Mesothelial cell of epicardium (in vitro differentiated cells): ENCODE measurements around the gene TRIM61. TPM values are rescaled to one million over a fixed set of nuclear protein-coding genes. Genes with fewer than 3 reads are reported as not detected.

ENCODE experiments used
- DNase-seq, 2 experiments: peaks; one replicate each; pipeline ENCODE4 v3.0.0; 2021; ENCODE audit warnings: low spot score in 2 of 2; ENCODE audit not compliant: unreplicated experiment in 2 of 2
- H3K27ac Mint-ChIP-seq: 2 replicates; pipeline ENCODE4 v1.8.0; 2021; ENCODE audit warnings: mixed read lengths
- H3K27me3 Mint-ChIP-seq: 2 replicates; pipeline ENCODE4 v1.8.0; 2021; ENCODE audit warnings: low read depth, mixed read lengths
- H3K36me3 Mint-ChIP-seq: 2 replicates; pipeline ENCODE4 v1.8.0; 2021; ENCODE audit warnings: mixed read lengths
- H3K4me1 Mint-ChIP-seq: 2 replicates; pipeline ENCODE4 v1.8.0; 2021; ENCODE audit warnings: mixed read lengths
- H3K4me3 Mint-ChIP-seq: 2 replicates; pipeline ENCODE4 v1.8.0; 2021; ENCODE audit warnings: mild to moderate bottlenecking, moderate library complexity, mixed read lengths
- H3K9me3 Mint-ChIP-seq: 2 replicates; pipeline ENCODE4 v1.8.0; 2021; ENCODE audit warnings: mixed read lengths
- total RNA-seq: library from RNA; stranded (reverse); gene quantifications from 3 replicates; pipeline ENCODE4 v1.2.1, GENCODE V29; 2021
- TF ChIP-seq, protein P1 (sequence below): fragments of 200-600 bp; sonication (generic); IDR thresholded peaks from one replicate; pipeline ENCODE4 v1.5.0; 2021; ENCODE audit warnings: antibody characterized with exemption; ENCODE audit not compliant: unreplicated experiment

Gene TRIM61
- total RNA-seq, 1 donor from 2014 or later, result 2.4 TPM

DNA sequence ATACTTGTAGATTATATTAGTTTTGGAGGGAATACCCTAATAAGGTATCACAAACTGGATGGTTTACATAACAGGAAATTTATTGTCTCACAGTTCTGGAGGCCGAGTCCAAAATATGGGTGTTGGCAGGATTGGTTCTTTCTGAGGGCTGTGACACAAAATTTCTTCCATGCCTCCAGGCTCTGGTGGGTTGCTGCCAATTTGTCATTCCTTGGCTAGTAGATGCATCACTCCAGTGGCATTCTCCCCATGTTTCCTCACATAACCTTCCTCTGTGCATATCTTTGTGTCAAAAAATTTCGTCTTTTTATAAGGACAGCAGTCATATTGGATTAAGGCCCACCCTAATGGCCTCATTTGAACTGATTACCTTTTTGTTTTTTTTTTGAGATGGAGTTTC is 51.2 kb downstream of the TRIM61 start:
- Mint-ChIP-seq H3K4me1 (no peaks in the 10 kb centered on the region), H3K4me3 (no peak overlapping the region), H3K27ac (no peak overlapping the region), H3K36me3 (no peaks in the 10 kb centered on the region), H3K9me3 (peaks cover 17% of the 10 kb centered on the region), H3K27me3 (peaks cover 4% of the 10 kb centered on the region)
- TF ChIP-seq, protein P1, sequence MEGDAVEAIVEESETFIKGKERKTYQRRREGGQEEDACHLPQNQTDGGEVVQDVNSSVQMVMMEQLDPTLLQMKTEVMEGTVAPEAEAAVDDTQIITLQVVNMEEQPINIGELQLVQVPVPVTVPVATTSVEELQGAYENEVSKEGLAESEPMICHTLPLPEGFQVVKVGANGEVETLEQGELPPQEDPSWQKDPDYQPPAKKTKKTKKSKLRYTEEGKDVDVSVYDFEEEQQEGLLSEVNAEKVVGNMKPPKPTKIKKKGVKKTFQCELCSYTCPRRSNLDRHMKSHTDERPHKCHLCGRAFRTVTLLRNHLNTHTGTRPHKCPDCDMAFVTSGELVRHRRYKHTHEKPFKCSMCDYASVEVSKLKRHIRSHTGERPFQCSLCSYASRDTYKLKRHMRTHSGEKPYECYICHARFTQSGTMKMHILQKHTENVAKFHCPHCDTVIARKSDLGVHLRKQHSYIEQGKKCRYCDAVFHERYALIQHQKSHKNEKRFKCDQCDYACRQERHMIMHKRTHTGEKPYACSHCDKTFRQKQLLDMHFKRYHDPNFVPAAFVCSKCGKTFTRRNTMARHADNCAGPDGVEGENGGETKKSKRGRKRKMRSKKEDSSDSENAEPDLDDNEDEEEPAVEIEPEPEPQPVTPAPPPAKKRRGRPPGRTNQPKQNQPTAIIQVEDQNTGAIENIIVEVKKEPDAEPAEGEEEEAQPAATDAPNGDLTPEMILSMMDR, result no peak
- DNase-seq, result no peak

DNA sequence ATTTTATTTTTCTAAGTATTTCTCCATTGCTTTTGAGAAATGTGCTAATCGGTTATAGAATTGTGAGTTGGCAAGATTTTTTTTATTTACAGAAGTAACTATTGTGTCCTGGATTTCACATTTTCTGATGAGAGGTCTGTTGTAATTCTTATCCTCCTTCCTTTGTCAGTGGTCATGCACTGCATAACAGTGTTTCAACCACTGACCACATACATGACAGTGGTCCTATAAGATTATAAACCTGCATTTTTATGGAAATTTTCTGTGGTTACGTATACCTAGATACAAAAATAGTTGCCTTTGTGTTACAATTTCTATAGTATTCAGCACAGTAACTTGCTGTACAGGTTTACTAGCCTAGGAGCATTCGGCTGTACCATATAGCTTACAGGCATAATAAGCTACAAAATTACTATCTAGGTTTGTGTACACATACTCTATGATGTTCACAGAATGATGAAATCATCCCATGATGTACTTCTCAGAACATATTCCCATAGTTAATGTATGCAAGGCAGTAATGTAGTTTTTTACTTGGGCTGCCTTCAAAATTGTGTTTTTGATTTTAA is 52.7 kb downstream of the TRIM61 start:
- Mint-ChIP-seq H3K4me3 (no peak overlapping the region), H3K27ac (no peak overlapping the region), H3K36me3 (no peaks in the 10 kb centered on the region), H3K4me1 (no peaks in the 10 kb centered on the region), H3K9me3 (peaks cover 18% of the 10 kb centered on the region), H3K27me3 (peaks cover 2% of the 10 kb centered on the region)
- TF ChIP-seq, protein P1, result no peak
- DNase-seq, result no peak

DNA sequence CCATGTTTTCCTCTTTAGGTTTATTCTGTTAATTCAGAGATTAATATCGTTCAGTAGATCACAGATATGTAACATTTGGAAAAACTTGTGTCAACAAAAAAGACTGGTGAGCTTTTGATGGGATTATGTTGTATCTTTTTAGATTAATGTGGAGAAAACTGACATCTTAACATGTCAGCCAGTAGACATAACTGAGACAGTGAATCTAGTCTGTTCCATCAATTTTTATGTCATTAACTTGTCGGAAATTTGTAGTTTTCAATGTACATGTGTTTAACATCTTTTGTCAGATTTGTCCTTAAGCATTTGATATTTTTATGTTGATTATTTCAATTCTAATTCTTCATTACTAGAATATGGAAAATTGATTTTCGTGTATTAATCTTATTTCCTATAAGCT is 58.5 kb downstream of the TRIM61 start:
- Mint-ChIP-seq H3K36me3 (no peaks in the 10 kb centered on the region), H3K4me3 (no peak overlapping the region), H3K4me1 (no peaks in the 10 kb centered on the region), H3K9me3 (peaks cover 10% of the 10 kb centered on the region), H3K27ac (no peak overlapping the region), H3K27me3 (no peaks in the 10 kb centered on the region)
- DNase-seq, result no peak
- TF ChIP-seq, protein P1, result no peak

Other genes with a start within 250 kb of the TRIM61 start
- gene SMIM31, start 223.5 kb downstream of the TRIM61 start, total RNA-seq, result not detected in 3 replicates
- 0.56 to 1.0 TPM (median 0.58 TPM) in 3 replicates for gene APELA, start 100.5 kb downstream of the TRIM61 start, total RNA-seq
- not detected in 3 replicates for gene TRIM60, start 54.3 kb upstream of the TRIM61 start, total RNA-seq
- gene TRIM75, start 76.2 kb upstream of the TRIM61 start, total RNA-seq, result not detected in 3 replicates
- 12.2 to 15.4 TPM (median 13.9 TPM) in 3 replicates for gene TMEM192, start 135.2 kb upstream of the TRIM61 start, total RNA-seq
- 9.9 to 12.6 TPM (median 11.8 TPM) in 3 replicates for gene KLHL2, start 229.9 kb upstream of the TRIM61 start, total RNA-seq